Panc1 (cell line): ENCODE results near the gene GPR89B.
"Not testable (repeated sequence)": the region's sequence is repeated elsewhere in the genome, so short reads cannot be mapped to it uniquely, and the experiment has no call there.

Experiments
- CTCF ChIP-seq: fragments of 450-650 bp; IDR thresholded peaks from 2 replicates; pipeline ENCODE4 v1.5.1; 2017; ENCODE audit warnings: mild to moderate bottlenecking
- POLR2AphosphoS5 ChIP-seq: IDR thresholded peaks from 2 replicates; pipeline ENCODE4 v1.6.1; 2012; ENCODE audit warnings: mild to moderate bottlenecking, low read depth, low read length, moderate library complexity
- REST ChIP-seq, 2 experiments: IDR thresholded peaks; 2 replicates each; pipeline ENCODE4 v1.6.1; 2011 to 2012; ENCODE audit warnings: low read depth in 2 of 2, control low read depth in 1 of 2, low read length in 1 of 2, mild to moderate bottlenecking in 1 of 2, moderate library complexity in 1 of 2; ENCODE audit not compliant: insufficient read depth in 1 of 2
- SIN3A ChIP-seq: IDR thresholded peaks from 2 replicates; pipeline ENCODE4 v1.6.1; 2012; ENCODE audit warnings: low read depth, mild to moderate bottlenecking, low read length, moderate library complexity, borderline replicate concordance; ENCODE audit not compliant: insufficient read depth
- TCF7L2 ChIP-seq: IDR thresholded peaks from 2 replicates; pipeline ENCODE4 v1.6.1; 2011; ENCODE audit warnings: mild to moderate bottlenecking, low read depth, low read length, inconsistent platforms

- TF ChIP-seq POLR2AphosphoS5; CTCF; TCF7L2; SIN3A; REST (IDR thresholded peaks at IDR 0.05; ENCODE audit: insufficient read depth in 1 of 2, low read depth in 2 of 2, low read length in 1 of 2): not testable (repeated sequence)
Measured at GRCh38 chr1:147964575-147964974, 36.4 kb downstream of the GPR89B start.
